Endodermal cell (in vitro differentiated cells): ENCODE data around the gene TPBGL. TPM values are rescaled to one million over a fixed set of nuclear protein-coding genes. Genes with fewer than 3 reads are reported as not detected.

Experiments used
- DNase-seq: peaks from one replicate; pipeline ENCODE4 v3.0.0-alpha.2; 2017
- H3K27ac ChIP-seq: 2 replicates; pipeline ENCODE4 v1.5.1; 2013; ENCODE audit warnings: mild to moderate bottlenecking, low read depth, low read length, moderate library complexity
- H3K27me3 ChIP-seq: 2 replicates; pipeline ENCODE4 v1.6.1; 2013; ENCODE audit warnings: mild to moderate bottlenecking, low read length, moderate library complexity; ENCODE audit not compliant: insufficient read depth, control insufficient read depth, poor library complexity, severe bottlenecking
- H3K36me3 ChIP-seq: 2 replicates; pipeline ENCODE4 v1.7.0; 2013; ENCODE audit warnings: mild to moderate bottlenecking, low read length, moderate library complexity; ENCODE audit not compliant: control insufficient read depth, insufficient read depth
- H3K4me1 ChIP-seq: one replicate; pipeline ENCODE4 v1.7.0; 2013; ENCODE audit warnings: low read length; ENCODE audit not compliant: control insufficient read depth, insufficient read depth
- H3K4me3 ChIP-seq: 2 replicates; pipeline ENCODE4 v1.5.1; 2013; ENCODE audit warnings: mild to moderate bottlenecking, low read length, moderate library complexity
- H3K9ac ChIP-seq: 2 replicates; pipeline ENCODE4 v1.6.1; 2013; ENCODE audit warnings: mild to moderate bottlenecking, low read length, moderate library complexity; ENCODE audit not compliant: poor library complexity, severe bottlenecking; ENCODE audit errors: extremely low read depth
- H3K9me3 ChIP-seq: 2 replicates; pipeline ENCODE4 v1.6.1; 2013; ENCODE audit warnings: mild to moderate bottlenecking, low read length, moderate library complexity; ENCODE audit not compliant: control insufficient read depth
- H3K27ac Mint-ChIP-seq: 2 replicates; pipeline ENCODE4 v1.8.0; 2020; ENCODE audit warnings: mixed read lengths
- H3K27me3 Mint-ChIP-seq: 2 replicates; pipeline ENCODE4 v1.8.0; 2021; ENCODE audit warnings: mild to moderate bottlenecking, mixed read lengths; ENCODE audit not compliant: insufficient read depth
- H3K36me3 Mint-ChIP-seq: 2 replicates; pipeline ENCODE4 v1.8.0; 2020; ENCODE audit warnings: low read depth, mixed read lengths
- H3K4me1 Mint-ChIP-seq: 2 replicates; pipeline ENCODE4 v1.8.0; 2020; ENCODE audit warnings: mixed read lengths
- H3K4me3 Mint-ChIP-seq: 2 replicates; pipeline ENCODE4 v1.8.0; 2020; ENCODE audit warnings: mild to moderate bottlenecking, moderate library complexity, mixed read lengths
- H3K9me3 Mint-ChIP-seq: 2 replicates; pipeline ENCODE4 v1.8.0; 2020; ENCODE audit warnings: mild to moderate bottlenecking, mixed read lengths
- WGBS, 2 experiments: methylation state at CpG; one replicate each; pipeline versions ENCODE4 v1.1.5 to v1.1.7; 2013; ENCODE audit warnings: missing lambda C conversion rate in 2 of 2, mixed read lengths in 1 of 2; ENCODE audit not compliant: insufficient coverage in 1 of 2, insufficient read length in 1 of 2; 5-methylcytosine and 5-hydroxymethylcytosine counted together
- total RNA-seq, 2 donors: library from RNA; stranded (reverse); fragmentation: NEBNext Ultra II Directional in 1 of 2; extraction: Animal tissue kit (Norgen Biotek cat#: 25700) in 1 of 2; gene quantifications; 2 replicates in 1 of 2; 3 replicates in 1 of 2; pipeline ENCODE4 v1.2.1, GENCODE V29; 2021
- TF ChIP-seq, protein P1 (sequence below): fragments of 200-600 bp; sonication (generic); conservative IDR thresholded peaks from 2 replicates; pipeline ENCODE4 v1.5.0; 2021; ENCODE audit warnings: antibody characterized with exemption, mild to moderate bottlenecking

TPBGL gene
- total RNA-seq, 2 donors from 2014 or later, result 0.13 TPM; not detected in 1

DNA sequence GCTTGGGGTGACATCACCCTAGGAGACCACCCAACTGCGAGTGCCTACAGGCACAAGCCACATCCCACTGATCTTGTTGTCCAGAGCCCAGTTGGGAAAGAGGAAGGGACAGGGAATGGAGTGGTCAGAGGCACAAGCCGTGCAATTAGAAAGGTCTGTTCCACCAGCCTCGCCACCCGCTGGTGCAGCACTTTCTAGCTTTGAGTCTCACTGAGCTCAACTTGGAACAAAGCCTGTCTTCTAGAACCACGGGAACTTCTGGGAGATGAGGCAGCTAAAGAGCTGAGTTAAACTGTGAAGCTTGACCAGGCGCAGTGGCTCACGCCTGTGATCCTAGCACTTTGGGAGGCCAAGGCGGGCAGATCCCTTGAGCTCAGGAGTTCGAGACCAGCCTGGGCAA, 29.3 kb downstream of the TPBGL start:
- no peak overlapping the region for H3K27ac ChIP-seq
- H3K9me3 Mint-ChIP-seq, result no peaks in the 10 kb centered on the region
- no peak overlapping the region for H3K27ac Mint-ChIP-seq
- no peak overlapping the region for H3K9ac ChIP-seq
- TF ChIP-seq, protein P1, sequence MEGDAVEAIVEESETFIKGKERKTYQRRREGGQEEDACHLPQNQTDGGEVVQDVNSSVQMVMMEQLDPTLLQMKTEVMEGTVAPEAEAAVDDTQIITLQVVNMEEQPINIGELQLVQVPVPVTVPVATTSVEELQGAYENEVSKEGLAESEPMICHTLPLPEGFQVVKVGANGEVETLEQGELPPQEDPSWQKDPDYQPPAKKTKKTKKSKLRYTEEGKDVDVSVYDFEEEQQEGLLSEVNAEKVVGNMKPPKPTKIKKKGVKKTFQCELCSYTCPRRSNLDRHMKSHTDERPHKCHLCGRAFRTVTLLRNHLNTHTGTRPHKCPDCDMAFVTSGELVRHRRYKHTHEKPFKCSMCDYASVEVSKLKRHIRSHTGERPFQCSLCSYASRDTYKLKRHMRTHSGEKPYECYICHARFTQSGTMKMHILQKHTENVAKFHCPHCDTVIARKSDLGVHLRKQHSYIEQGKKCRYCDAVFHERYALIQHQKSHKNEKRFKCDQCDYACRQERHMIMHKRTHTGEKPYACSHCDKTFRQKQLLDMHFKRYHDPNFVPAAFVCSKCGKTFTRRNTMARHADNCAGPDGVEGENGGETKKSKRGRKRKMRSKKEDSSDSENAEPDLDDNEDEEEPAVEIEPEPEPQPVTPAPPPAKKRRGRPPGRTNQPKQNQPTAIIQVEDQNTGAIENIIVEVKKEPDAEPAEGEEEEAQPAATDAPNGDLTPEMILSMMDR, result no peak
- peaks cover 65% of the 10 kb centered on the region for H3K36me3 ChIP-seq
- no peak overlapping the region for H3K4me3 ChIP-seq
- H3K4me3 Mint-ChIP-seq, result no peak overlapping the region
- no peaks in the 10 kb centered on the region for H3K9me3 ChIP-seq
- H3K27me3 Mint-ChIP-seq, result no peaks in the 10 kb centered on the region
- no peaks in the 10 kb centered on the region for H3K27me3 ChIP-seq
- peaks cover 62% of the 10 kb centered on the region for H3K36me3 Mint-ChIP-seq
- 95 to 98% methylated on average over 6 to 9 of the region's 9 CpGs for WGBS, 2 experiments
- H3K4me1 Mint-ChIP-seq, result peaks cover 2% of the 10 kb centered on the region
- H3K4me1 ChIP-seq, result no peaks in the 10 kb centered on the region
- DNase-seq, result peak; percentile 37

DNA sequence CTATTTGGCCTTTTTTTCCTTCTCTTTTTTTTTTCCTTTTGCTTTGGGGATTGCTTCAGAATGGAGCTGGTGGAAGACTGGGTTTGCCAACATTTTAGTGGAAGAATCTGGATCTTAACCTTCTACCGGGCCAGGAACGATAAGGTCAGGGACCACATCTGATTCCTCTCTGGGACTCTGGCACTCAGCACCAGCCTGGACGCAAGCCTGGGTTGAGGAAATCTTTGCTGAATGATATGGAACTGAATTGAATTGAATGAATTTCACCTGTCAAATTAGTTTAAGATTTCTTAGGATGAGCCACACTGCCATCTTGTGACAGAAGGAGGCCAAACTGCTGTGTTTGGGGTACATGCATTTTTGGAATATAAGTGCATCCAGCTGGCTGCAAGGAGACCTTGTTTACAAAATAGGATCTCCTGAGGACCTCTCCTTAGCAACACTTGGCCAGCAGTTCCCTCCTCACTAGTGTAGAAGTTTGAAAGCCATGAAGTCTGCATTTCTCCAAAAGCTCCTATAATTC, 30.4 kb downstream of the TPBGL start:
- WGBS, 2 experiments, result 89 to 100% methylated on average over 2 to 3 of the region's 3 CpGs
- Mint-ChIP-seq H3K27ac (peak overlapping the region; percentile 77), H3K4me3 (no peak overlapping the region), H3K36me3 (peaks cover 63% of the 10 kb centered on the region), H3K9me3 (no peaks in the 10 kb centered on the region), H3K27me3 (no peaks in the 10 kb centered on the region), H3K4me1 (peaks cover 2% of the 10 kb centered on the region)
- Histone ChIP-seq H3K4me1 (no peaks in the 10 kb centered on the region), H3K9ac (no peak overlapping the region), H3K27ac (no peak overlapping the region), H3K4me3 (no peak overlapping the region), H3K9me3 (no peaks in the 10 kb centered on the region), H3K27me3 (no peaks in the 10 kb centered on the region), H3K36me3 (peaks cover 68% of the 10 kb centered on the region)
- DNase-seq, result peak; percentile 41
- TF ChIP-seq, protein P1, result peak; percentile 58

DNA sequence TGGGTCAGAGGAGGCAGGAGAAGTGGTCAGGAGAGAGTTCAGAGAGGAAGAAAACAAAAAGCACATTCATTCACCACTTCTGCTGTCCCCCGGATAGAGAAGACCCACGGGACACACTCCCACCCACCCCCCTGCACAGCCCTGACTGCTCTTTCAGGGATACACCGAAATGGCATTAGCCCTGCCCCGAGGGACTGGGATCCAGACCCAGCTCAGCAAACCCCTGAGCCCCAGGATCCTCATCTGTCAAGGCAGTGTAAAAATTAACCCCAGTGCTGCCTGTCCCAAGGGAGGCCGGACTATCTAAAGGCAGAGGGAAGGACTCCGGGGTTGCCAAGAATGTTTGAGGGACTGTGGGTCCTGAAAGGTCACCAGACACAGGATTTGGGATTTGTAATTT, 31.2 kb downstream of the TPBGL start:
- peak; percentile 41 for DNase-seq
- Histone ChIP-seq H3K4me3 (no peak overlapping the region), H3K4me1 (no peaks in the 10 kb centered on the region), H3K9me3 (no peaks in the 10 kb centered on the region), H3K27me3 (no peaks in the 10 kb centered on the region), H3K27ac (no peak overlapping the region), H3K36me3 (peaks cover 68% of the 10 kb centered on the region), H3K9ac (no peak overlapping the region)
- TF ChIP-seq, protein P1, result no peak
- H3K27me3 Mint-ChIP-seq, result no peaks in the 10 kb centered on the region
- 92 to 100% methylated on average over 3 to 6 of the region's 6 CpGs for WGBS, 2 experiments
- H3K27ac Mint-ChIP-seq, result peak overlapping the region; percentile 77
- H3K4me1 Mint-ChIP-seq, result peaks cover 2% of the 10 kb centered on the region
- H3K36me3 Mint-ChIP-seq, result peaks cover 62% of the 10 kb centered on the region
- no peaks in the 10 kb centered on the region for H3K9me3 Mint-ChIP-seq
- no peak overlapping the region for H3K4me3 Mint-ChIP-seq
